GM21447 (cell line): ENCODE measurements around the gene VPS35.
"Not testable (repeated sequence)": the region's sequence is repeated elsewhere in the genome, so short reads cannot be mapped to it uniquely, and the experiment has no call there.

ENCODE experiments used
- ATAC-seq: cut with Tn5 transposase; IDR thresholded peaks from one replicate; pipeline ENCODE4 v1.9.1; 2021; ENCODE audit not compliant: unreplicated experiment

The VPS35 gene

GRCh38 chr16:46673320-46674013 lies 15.5 kb downstream of the VPS35 start:
- ATAC-seq: peak; percentile 81

- no peak for ATAC-seq
Measured at GRCh38 chr16:46662123-46662522, 26.9 kb downstream of the VPS35 start.

- ATAC-seq: peak; percentile 97
Measured at GRCh38 chr16:46658925-46659324, 30.1 kb downstream of the VPS35 start.

GRCh38 chr16:46651305-46651704 lies 37.7 kb downstream of the VPS35 start:
- ATAC-seq: no peak

GRCh38 chr16:46650254-46650623 lies 38.7 kb downstream of the VPS35 start:
- ATAC-seq: no peak

GRCh38 chr16:46649588-46650253 lies 39.3 kb downstream of the VPS35 start:
- no peak for ATAC-seq

GRCh38 chr16:46648656-46649055 lies 40.3 kb downstream of the VPS35 start:
- no peak for ATAC-seq

- ATAC-seq: no peak
Measured at GRCh38 chr16:46638947-46639925, 49.7 kb downstream of the VPS35 start.

GRCh38 chr16:46632778-46633733 lies 55.9 kb downstream of the VPS35 start:
- ATAC-seq: no peak

- ATAC-seq: no peak
Measured at GRCh38 chr16:46629331-46630219, 59.4 kb downstream of the VPS35 start.

GRCh38 chr16:46627746-46628145 lies 61.2 kb downstream of the VPS35 start:
- no peak for ATAC-seq

GRCh38 chr16:46626681-46627080 lies 62.3 kb downstream of the VPS35 start:
- not testable (repeated sequence) for ATAC-seq

- not testable (repeated sequence) for ATAC-seq
Measured at GRCh38 chr16:46624862-46625261, 64.1 kb downstream of the VPS35 start.

GRCh38 chr16:46623707-46624106 lies 65.3 kb downstream of the VPS35 start:
- not testable (repeated sequence) for ATAC-seq

- not testable (repeated sequence) for ATAC-seq
Measured at GRCh38 chr16:46623246-46623645, 65.7 kb downstream of the VPS35 start.

GRCh38 chr16:46621934-46622676 lies 66.9 kb downstream of the VPS35 start:
- ATAC-seq: no peak

- peak; percentile 88 for ATAC-seq
Measured at GRCh38 chr16:46621006-46621933, 67.7 kb downstream of the VPS35 start, which contains the start of gene SHCBP1. TSS of gene SHCBP1 (minus strand) at chr16:46621379. CDS start at chr16:46621359, 20 bp downstream.
